Measurements from ENCODE around the gene CNTN5. TPM values are rescaled to one million over a fixed set of nuclear protein-coding genes. Genes with fewer than 3 reads are reported as not detected.

The CNTN5 gene
- total and polyA plus RNA-seq, 2 donors (not counting 1 experiment from before 2014, with no cell fraction given), result 0.17 TPM; not detected in 1

DNA sequence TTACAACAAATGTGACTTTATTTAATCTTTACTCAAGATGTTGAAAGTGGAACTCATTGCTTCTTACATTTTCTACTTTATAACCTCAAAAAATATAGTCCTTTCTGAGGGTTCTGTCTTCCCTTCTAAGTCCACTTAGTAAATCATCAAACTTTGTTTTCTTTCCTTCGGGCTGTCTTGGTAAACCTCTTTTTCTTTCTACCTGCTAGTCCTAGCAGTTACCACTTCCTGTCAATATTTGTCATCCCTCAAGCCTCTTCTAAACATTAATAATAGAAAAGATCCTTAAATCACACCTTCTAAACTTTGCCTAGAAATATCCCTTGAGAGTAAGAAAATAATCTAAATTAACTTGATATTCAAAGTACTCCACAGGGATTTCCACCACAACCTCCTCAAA is 580.4 kb downstream of the CNTN5 start:
- no peaks in the 10 kb centered on the region for H3K4me1 ChIP-seq (ENCODE audit: control insufficient read depth, extremely low read depth, insufficient read depth, low read length)
- no peaks in the 10 kb centered on the region for H3K27me3 ChIP-seq (ENCODE audit: control insufficient read depth, insufficient read depth, low read length)
- no peak for TF ChIP-seq EZH2 (IDR thresholded peaks at IDR 0.05; ENCODE audit: low read length, missing control alignments)
- TF ChIP-seq, protein P1, sequence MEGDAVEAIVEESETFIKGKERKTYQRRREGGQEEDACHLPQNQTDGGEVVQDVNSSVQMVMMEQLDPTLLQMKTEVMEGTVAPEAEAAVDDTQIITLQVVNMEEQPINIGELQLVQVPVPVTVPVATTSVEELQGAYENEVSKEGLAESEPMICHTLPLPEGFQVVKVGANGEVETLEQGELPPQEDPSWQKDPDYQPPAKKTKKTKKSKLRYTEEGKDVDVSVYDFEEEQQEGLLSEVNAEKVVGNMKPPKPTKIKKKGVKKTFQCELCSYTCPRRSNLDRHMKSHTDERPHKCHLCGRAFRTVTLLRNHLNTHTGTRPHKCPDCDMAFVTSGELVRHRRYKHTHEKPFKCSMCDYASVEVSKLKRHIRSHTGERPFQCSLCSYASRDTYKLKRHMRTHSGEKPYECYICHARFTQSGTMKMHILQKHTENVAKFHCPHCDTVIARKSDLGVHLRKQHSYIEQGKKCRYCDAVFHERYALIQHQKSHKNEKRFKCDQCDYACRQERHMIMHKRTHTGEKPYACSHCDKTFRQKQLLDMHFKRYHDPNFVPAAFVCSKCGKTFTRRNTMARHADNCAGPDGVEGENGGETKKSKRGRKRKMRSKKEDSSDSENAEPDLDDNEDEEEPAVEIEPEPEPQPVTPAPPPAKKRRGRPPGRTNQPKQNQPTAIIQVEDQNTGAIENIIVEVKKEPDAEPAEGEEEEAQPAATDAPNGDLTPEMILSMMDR (conservative IDR thresholded peaks at IDR 0.05 in 1 of 2, IDR thresholded peaks at IDR 0.05 in 1 of 2; ENCODE audit: low read depth in 1 of 2, low read length in 2 of 2), result no peak
- no peaks in the 10 kb centered on the region for H3K9me3 ChIP-seq (ENCODE audit: control insufficient read depth, insufficient read depth, low read depth, low read length)
- H3K9ac ChIP-seq (ENCODE audit: insufficient read depth, low read length), result no peak overlapping the region
- no peaks in the 10 kb centered on the region for H3K36me3 ChIP-seq (ENCODE audit: control insufficient read depth, insufficient read depth, low read length)
- H4K20me1 ChIP-seq (ENCODE audit: control insufficient read depth, extremely low read depth, insufficient read depth, low read length), result no peaks in the 10 kb centered on the region
- no peak overlapping the region for H2AFZ ChIP-seq (ENCODE audit: low read length)
- no peak for DNase-seq (ENCODE audit: low read depth in 2 of 2)
- no peak overlapping the region for H3K4me3 ChIP-seq (replicated peaks in 1 of 4; ENCODE audit: control extremely low read depth in 1 of 4, insufficient read depth in 1 of 4, low read depth in 3 of 4, low read length in 4 of 4)
- no peak overlapping the region for H3K4me2 ChIP-seq (ENCODE audit: extremely low read depth, insufficient read depth, low read length)
- no peaks in the 10 kb centered on the region for H3K79me2 ChIP-seq (ENCODE audit: control insufficient read depth, insufficient read depth, low read length)
- no peak overlapping the region for H3K27ac ChIP-seq (ENCODE audit: insufficient read depth, low read length)

- TF ChIP-seq EZH2 (IDR thresholded peaks at IDR 0.05; ENCODE audit: low read length, missing control alignments), result no peak
- TF ChIP-seq, protein P1 (conservative IDR thresholded peaks at IDR 0.05 in 1 of 2, IDR thresholded peaks at IDR 0.05 in 1 of 2; ENCODE audit: low read depth in 1 of 2, low read length in 2 of 2), result no peak
- Histone ChIP-seq H3K4me3 (replicated peaks in 1 of 4; ENCODE audit: control extremely low read depth in 1 of 4, insufficient read depth in 1 of 4, low read depth in 3 of 4, low read length in 4 of 4) (no peak overlapping the region), H3K27me3 (ENCODE audit: control insufficient read depth, insufficient read depth, low read length) (no peaks in the 10 kb centered on the region), H3K36me3 (ENCODE audit: control insufficient read depth, insufficient read depth, low read length) (no peaks in the 10 kb centered on the region), H2AFZ (ENCODE audit: low read length) (no peak overlapping the region), H3K9me3 (ENCODE audit: control insufficient read depth, insufficient read depth, low read depth, low read length) (no peaks in the 10 kb centered on the region), H3K79me2 (ENCODE audit: control insufficient read depth, insufficient read depth, low read length) (no peaks in the 10 kb centered on the region), H3K4me2 (ENCODE audit: extremely low read depth, insufficient read depth, low read length) (no peak overlapping the region), H3K9ac (ENCODE audit: insufficient read depth, low read length) (no peak overlapping the region), H4K20me1 (ENCODE audit: control insufficient read depth, extremely low read depth, insufficient read depth, low read length) (no peaks in the 10 kb centered on the region), H3K27ac (ENCODE audit: insufficient read depth, low read length) (no peak overlapping the region), H3K4me1 (ENCODE audit: control insufficient read depth, extremely low read depth, insufficient read depth, low read length) (no peaks in the 10 kb centered on the region)
- DNase-seq (ENCODE audit: low read depth in 2 of 2), result no peak
Observed at GRCh38 chr11:99614352-99614751, 593.6 kb downstream of the CNTN5 start.

GRCh38 chr11:99630629-99631028 is 609.9 kb downstream of the CNTN5 start:
- Histone ChIP-seq H3K9ac (ENCODE audit: insufficient read depth, low read length) (no peak overlapping the region), H2AFZ (ENCODE audit: low read length) (no peak overlapping the region), H3K4me3 (replicated peaks in 1 of 4; ENCODE audit: control extremely low read depth in 1 of 4, insufficient read depth in 1 of 4, low read depth in 3 of 4, low read length in 4 of 4) (no peak overlapping the region), H3K27ac (ENCODE audit: insufficient read depth, low read length) (no peak overlapping the region), H4K20me1 (ENCODE audit: control insufficient read depth, extremely low read depth, insufficient read depth, low read length) (no peaks in the 10 kb centered on the region), H3K79me2 (ENCODE audit: control insufficient read depth, insufficient read depth, low read length) (no peaks in the 10 kb centered on the region), H3K4me2 (ENCODE audit: extremely low read depth, insufficient read depth, low read length) (no peak overlapping the region), H3K36me3 (ENCODE audit: control insufficient read depth, insufficient read depth, low read length) (no peaks in the 10 kb centered on the region), H3K4me1 (ENCODE audit: control insufficient read depth, extremely low read depth, insufficient read depth, low read length) (no peaks in the 10 kb centered on the region), H3K27me3 (ENCODE audit: control insufficient read depth, insufficient read depth, low read length) (no peaks in the 10 kb centered on the region), H3K9me3 (ENCODE audit: control insufficient read depth, insufficient read depth, low read depth, low read length) (no peaks in the 10 kb centered on the region)
- no peak for TF ChIP-seq EZH2 (IDR thresholded peaks at IDR 0.05; ENCODE audit: low read length, missing control alignments)
- TF ChIP-seq, protein P1 (conservative IDR thresholded peaks at IDR 0.05 in 1 of 2, IDR thresholded peaks at IDR 0.05 in 1 of 2; ENCODE audit: low read depth in 1 of 2, low read length in 2 of 2), result no peak
- no peak for DNase-seq (ENCODE audit: low read depth in 2 of 2)
